A549 treated with CORT108297 at 1 μM for 4 hours (cell line): ENCODE measurements around the gene TPTE2. TPM values are rescaled to one million over a fixed set of nuclear protein-coding genes. Genes with fewer than 3 reads are reported as not detected.

Experiments used
- total RNA-seq: library from RNA; stranded (reverse); fragments of 200-300 nt; extraction: Qiagen RNA extraction; gene quantifications from 5 replicates; pipeline ENCODE4 v1.2.3, GENCODE V29; 2022

The TPTE2 gene
- total RNA-seq = not detected in 5 replicates

DNA sequence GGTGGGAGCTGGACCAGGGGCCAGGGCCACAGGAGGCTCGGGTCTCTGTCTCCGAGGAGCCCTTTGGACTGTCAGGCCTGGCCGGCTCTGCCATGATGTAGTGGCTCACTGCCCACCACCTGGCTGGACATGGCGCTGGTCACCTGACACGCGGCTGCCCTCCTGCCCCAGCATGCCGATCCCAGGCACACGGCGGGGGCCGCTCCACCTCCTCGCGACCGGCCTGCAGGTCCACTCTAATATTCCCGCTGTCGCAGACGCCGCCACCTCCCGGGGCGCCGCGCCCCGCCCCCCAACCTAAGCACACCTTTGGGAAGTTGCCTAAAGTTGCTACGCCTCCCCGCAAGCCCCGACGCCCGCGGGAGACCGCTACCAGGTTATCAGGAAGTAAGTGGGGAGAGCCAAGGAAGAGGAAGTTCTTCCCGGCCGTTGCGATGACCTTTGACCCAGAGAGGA is at the start of gene TPTE2:
TSS of gene TPTE2 (minus strand) at position 406 of the 456 bp plus-strand sequence. CDS start 58,298 bp downstream, outside the sequence.

Other genes starting within 250 kb of the TPTE2 start
- 11.8 to 15.6 TPM (median 13.3 TPM) in 5 replicates for gene MPHOSPH8, start 72.1 kb upstream of the TPTE2 start, total RNA-seq
- gene PSPC1, start 221.4 kb upstream of the TPTE2 start, total RNA-seq = 40.6 to 43.7 TPM (median 42.7 TPM) in 5 replicates